ENCODE results near the gene CNTNAP4.

CNTNAP4 gene

GRCh38 chr16:76531236-76531635 lies 254.0 kb downstream of the CNTNAP4 start:
- no peaks in the 10 kb centered on the region for H3K4me1 Mint-ChIP-seq
- no peaks in the 10 kb centered on the region for H3K36me3 Mint-ChIP-seq
- H3K27me3 Mint-ChIP-seq = no peaks in the 10 kb centered on the region
- H3K9me3 Mint-ChIP-seq = peaks cover 6% of the 10 kb centered on the region
- H3K4me3 Mint-ChIP-seq = no peak overlapping the region
- H3K27ac Mint-ChIP-seq = no peak overlapping the region
- ATAC-seq = no peak

- Mint-ChIP-seq H3K4me1 (no peaks in the 10 kb centered on the region), H3K4me3 (no peak overlapping the region), H3K27me3 (no peaks in the 10 kb centered on the region), H3K36me3 (no peaks in the 10 kb centered on the region), H3K27ac (no peak overlapping the region), H3K9me3 (peaks cover 6% of the 10 kb centered on the region)
- no peak for ATAC-seq
Measured at GRCh38 chr16:76532188-76532973, 255.2 kb downstream of the CNTNAP4 start.

GRCh38 chr16:76539609-76540008 lies 262.4 kb downstream of the CNTNAP4 start:
- no peak for ATAC-seq
- Mint-ChIP-seq H3K27me3 (no peaks in the 10 kb centered on the region), H3K4me3 (no peak overlapping the region), H3K27ac (no peak overlapping the region), H3K9me3 (no peaks in the 10 kb centered on the region), H3K36me3 (no peaks in the 10 kb centered on the region), H3K4me1 (no peaks in the 10 kb centered on the region)

DNA sequence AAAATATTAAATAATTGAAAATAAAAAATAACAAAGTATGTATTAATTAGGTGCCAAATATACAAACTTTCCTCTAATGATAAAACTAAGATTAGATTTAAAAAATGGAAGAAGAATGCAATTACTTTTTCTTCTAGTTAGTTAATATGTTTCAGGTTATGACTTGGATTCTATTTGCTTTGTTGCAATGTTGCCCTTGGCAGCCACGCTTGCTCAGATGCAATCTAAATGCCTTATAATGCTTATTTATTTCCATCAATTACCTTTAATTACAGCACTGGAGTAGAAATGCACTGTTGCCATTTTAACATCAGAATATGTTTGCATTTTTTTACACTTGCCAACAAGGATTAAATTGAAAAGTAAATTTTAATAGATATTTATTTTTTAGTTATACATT lies 263.9 kb downstream of the CNTNAP4 start:
- no peaks in the 10 kb centered on the region for H3K27me3 Mint-ChIP-seq
- no peaks in the 10 kb centered on the region for H3K36me3 Mint-ChIP-seq
- no peak overlapping the region for H3K4me3 Mint-ChIP-seq
- H3K9me3 Mint-ChIP-seq = no peaks in the 10 kb centered on the region
- H3K27ac Mint-ChIP-seq = no peak overlapping the region
- H3K4me1 Mint-ChIP-seq = no peaks in the 10 kb centered on the region
- no peak for ATAC-seq

GRCh38 chr16:76565542-76565941 lies 288.3 kb downstream of the CNTNAP4 start:
- H3K4me1 Mint-ChIP-seq = no peaks in the 10 kb centered on the region
- H3K27ac Mint-ChIP-seq = no peak overlapping the region
- no peak overlapping the region for H3K4me3 Mint-ChIP-seq

GRCh38 chr16:76571755-76572154 lies 294.6 kb downstream of the CNTNAP4 start:
- H3K4me1 Mint-ChIP-seq = peaks cover 9% of the 10 kb centered on the region
- no peaks in the 10 kb centered on the region for H3K36me3 Mint-ChIP-seq
- H3K27me3 Mint-ChIP-seq = no peaks in the 10 kb centered on the region
- ATAC-seq = no peak
- no peak overlapping the region for H3K4me3 Mint-ChIP-seq
- H3K9me3 Mint-ChIP-seq = no peaks in the 10 kb centered on the region
- H3K27ac Mint-ChIP-seq = no peak overlapping the region

More at GRCh38 chr16:76565542-76565941, 288.3 kb downstream of the CNTNAP4 start:
- Mint-ChIP-seq H3K27me3 (no peaks in the 10 kb centered on the region), H3K9me3 (no peaks in the 10 kb centered on the region), H3K36me3 (no peaks in the 10 kb centered on the region)
- no peak for ATAC-seq

DNA sequence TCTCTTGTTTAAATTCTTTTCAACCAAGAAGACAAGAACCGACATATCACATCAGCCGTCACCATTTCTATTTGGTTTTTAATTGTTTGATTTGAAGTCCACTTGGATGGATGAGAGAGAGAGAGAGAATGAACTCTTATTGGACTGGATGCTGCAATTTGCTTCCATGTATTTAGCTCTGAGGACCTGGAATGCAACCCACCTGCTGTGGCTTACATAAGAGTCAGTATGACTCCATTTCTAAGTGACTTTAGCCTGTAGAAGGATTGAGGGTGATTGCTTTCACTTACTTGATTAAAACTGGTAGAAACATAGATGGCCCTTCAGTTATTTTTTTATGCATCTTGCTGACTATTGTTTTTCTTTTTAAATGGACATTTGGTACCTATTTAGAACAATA lies 296.1 kb downstream of the CNTNAP4 start:
- Mint-ChIP-seq H3K4me3 (no peak overlapping the region), H3K36me3 (no peaks in the 10 kb centered on the region), H3K9me3 (no peaks in the 10 kb centered on the region), H3K4me1 (peaks cover 13% of the 10 kb centered on the region), H3K27me3 (no peaks in the 10 kb centered on the region), H3K27ac (no peak overlapping the region)
- no peak for ATAC-seq

- ATAC-seq = no peak
- Mint-ChIP-seq H3K36me3 (no peaks in the 10 kb centered on the region), H3K9me3 (no peaks in the 10 kb centered on the region), H3K4me3 (no peak overlapping the region), H3K4me1 (peaks cover 13% of the 10 kb centered on the region), H3K27ac (no peak overlapping the region), H3K27me3 (no peaks in the 10 kb centered on the region)
Measured at GRCh38 chr16:76574651-76575050, 297.4 kb downstream of the CNTNAP4 start.

GRCh38 chr16:76576526-76576925 lies 299.3 kb downstream of the CNTNAP4 start:
- Mint-ChIP-seq H3K4me3 (no peak overlapping the region), H3K27ac (no peak overlapping the region), H3K36me3 (no peaks in the 10 kb centered on the region), H3K27me3 (no peaks in the 10 kb centered on the region), H3K9me3 (no peaks in the 10 kb centered on the region), H3K4me1 (peaks cover 13% of the 10 kb centered on the region)
- no peak for ATAC-seq

- Mint-ChIP-seq H3K27me3 (no peaks in the 10 kb centered on the region), H3K27ac (no peak overlapping the region), H3K4me3 (no peak overlapping the region), H3K9me3 (no peaks in the 10 kb centered on the region), H3K36me3 (no peaks in the 10 kb centered on the region), H3K4me1 (peaks cover 13% of the 10 kb centered on the region)
- peak; percentile 56 for ATAC-seq
Measured at GRCh38 chr16:76577003-76577402, 299.8 kb downstream of the CNTNAP4 start.

GRCh38 chr16:76579277-76579922 lies 302.2 kb downstream of the CNTNAP4 start:
- no peaks in the 10 kb centered on the region for H3K36me3 Mint-ChIP-seq
- H3K4me3 Mint-ChIP-seq = no peak overlapping the region
- peaks cover 5% of the 10 kb centered on the region for H3K4me1 Mint-ChIP-seq
- H3K27me3 Mint-ChIP-seq = no peaks in the 10 kb centered on the region
- no peak for ATAC-seq
- H3K27ac Mint-ChIP-seq = no peak overlapping the region
- H3K9me3 Mint-ChIP-seq = peaks cover 3% of the 10 kb centered on the region

DNA sequence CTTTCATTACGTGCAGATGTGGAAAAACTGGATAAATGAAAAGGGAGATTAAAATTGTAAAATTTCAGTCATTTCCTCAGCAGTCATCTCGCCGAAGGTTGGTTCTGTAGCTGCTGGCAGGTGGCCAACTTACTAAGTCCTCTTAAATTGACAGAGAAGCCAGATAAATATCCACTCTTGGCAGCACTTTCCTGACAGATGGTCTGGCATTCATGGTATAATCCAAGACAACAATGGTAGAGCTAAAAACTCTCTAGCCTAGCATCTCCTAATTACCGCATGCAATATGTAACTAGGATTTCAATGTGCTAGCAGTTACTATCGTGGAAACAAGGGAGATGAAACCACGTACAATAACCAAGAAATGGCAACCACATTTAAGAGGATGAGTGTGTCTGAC lies 306.3 kb downstream of the CNTNAP4 start:
- ATAC-seq = no peak
- H3K36me3 Mint-ChIP-seq = no peaks in the 10 kb centered on the region
- H3K9me3 Mint-ChIP-seq = peaks cover 3% of the 10 kb centered on the region
- H3K4me3 Mint-ChIP-seq = no peak overlapping the region
- no peaks in the 10 kb centered on the region for H3K27me3 Mint-ChIP-seq
- H3K27ac Mint-ChIP-seq = no peak overlapping the region
- H3K4me1 Mint-ChIP-seq = no peaks in the 10 kb centered on the region

DNA sequence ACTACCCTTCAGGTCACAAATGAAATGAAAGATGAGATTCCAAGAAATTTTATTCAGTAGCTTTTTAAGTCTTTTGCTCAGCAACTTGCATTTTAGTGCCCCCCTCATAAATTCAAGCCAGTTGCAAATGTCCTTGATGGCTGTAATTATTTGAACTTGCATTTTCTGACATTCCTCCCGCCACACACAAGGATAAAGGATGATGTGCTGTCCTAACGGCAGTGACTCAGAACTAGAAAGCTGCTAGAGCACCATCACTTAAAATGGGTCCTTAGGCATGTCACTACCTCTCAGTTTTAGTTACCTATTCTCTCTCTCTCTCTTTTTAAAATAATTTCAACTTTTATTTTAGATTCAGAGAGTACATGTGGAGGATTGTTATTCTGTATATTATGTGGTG lies 306.7 kb downstream of the CNTNAP4 start:
- H3K9me3 Mint-ChIP-seq = peaks cover 3% of the 10 kb centered on the region
- no peaks in the 10 kb centered on the region for H3K27me3 Mint-ChIP-seq
- no peak for ATAC-seq
- H3K4me3 Mint-ChIP-seq = no peak overlapping the region
- no peaks in the 10 kb centered on the region for H3K36me3 Mint-ChIP-seq
- H3K27ac Mint-ChIP-seq = no peak overlapping the region
- H3K4me1 Mint-ChIP-seq = no peaks in the 10 kb centered on the region

DNA sequence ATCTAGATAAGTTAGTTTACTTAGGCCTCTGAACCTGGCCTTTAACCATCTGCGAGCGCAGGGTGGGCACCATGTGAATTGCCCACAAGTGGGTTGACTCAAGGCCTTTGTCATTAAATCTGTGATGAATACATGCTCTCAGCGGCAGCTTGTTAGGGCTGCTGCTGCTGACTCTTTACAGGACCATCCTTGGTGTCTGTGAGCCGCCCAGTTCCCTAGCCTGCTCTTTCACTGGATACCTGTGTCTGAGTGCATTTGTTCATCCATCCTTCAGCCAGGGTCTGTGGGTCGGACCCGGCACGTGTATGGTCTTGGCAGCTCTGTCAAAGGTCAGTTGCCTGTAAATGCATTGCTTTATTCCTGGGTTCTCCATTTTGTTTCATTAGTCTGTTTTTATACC lies 321.3 kb downstream of the CNTNAP4 start:
- Mint-ChIP-seq H3K36me3 (no peaks in the 10 kb centered on the region), H3K4me3 (no peak overlapping the region), H3K27me3 (no peaks in the 10 kb centered on the region), H3K4me1 (no peaks in the 10 kb centered on the region), H3K27ac (no peak overlapping the region), H3K9me3 (no peaks in the 10 kb centered on the region)
- no peak for ATAC-seq

DNA sequence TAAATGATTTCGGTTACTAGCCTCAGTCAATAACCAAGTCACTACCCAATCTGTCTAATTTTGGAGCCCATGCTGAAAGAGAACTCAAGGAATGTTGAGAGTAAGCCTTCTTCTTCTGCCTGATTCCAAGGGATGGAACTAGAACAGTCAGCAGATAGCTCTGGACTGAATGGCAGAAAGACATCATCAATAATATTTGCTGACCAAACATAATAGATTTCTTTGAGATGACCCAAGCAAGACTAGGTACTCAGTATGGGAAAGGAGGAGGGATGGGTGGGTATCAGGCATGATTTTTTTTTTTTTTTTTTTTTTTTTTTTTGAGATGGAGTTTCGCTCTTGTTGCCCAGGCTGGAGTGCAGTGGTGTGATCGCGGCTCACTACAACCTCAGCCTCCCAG lies 330.1 kb downstream of the CNTNAP4 start:
- no peaks in the 10 kb centered on the region for H3K27me3 Mint-ChIP-seq
- H3K4me1 Mint-ChIP-seq = no peaks in the 10 kb centered on the region
- H3K27ac Mint-ChIP-seq = no peak overlapping the region
- no peaks in the 10 kb centered on the region for H3K36me3 Mint-ChIP-seq
- no peak for ATAC-seq
- H3K4me3 Mint-ChIP-seq = no peak overlapping the region
- peaks cover 2% of the 10 kb centered on the region for H3K9me3 Mint-ChIP-seq
